WI38 (cell line): ENCODE data around the gene PARN.

Source experiments
- H3K4me3 ChIP-seq: 2 replicates; pipeline ENCODE4 v1.5.1; 2011; ENCODE audit warnings: low read depth, mild to moderate bottlenecking, control low read depth, low read length
- CTCF ChIP-seq: IDR thresholded peaks from 2 replicates; pipeline ENCODE4 v1.5.1; 2012; ENCODE audit warnings: low read depth, mild to moderate bottlenecking, control low read depth, low read length

PARN gene

GRCh38 chr16:14668556-14669223, 38.6 kb upstream of the PARN start:
- no peak for TF ChIP-seq CTCF
- no peak overlapping the region for H3K4me3 ChIP-seq

GRCh38 chr16:14667347-14668266, 37.5 kb upstream of the PARN start:
- no peak overlapping the region for H3K4me3 ChIP-seq
- TF ChIP-seq CTCF: no peak

- no peak overlapping the region for H3K4me3 ChIP-seq
- no peak for TF ChIP-seq CTCF
These were observed 28.0 kb upstream of the PARN start for GRCh38 chr16:14658063-14658462.

- no peak overlapping the region for H3K4me3 ChIP-seq
- no peak for TF ChIP-seq CTCF
These were observed 22.7 kb upstream of the PARN start for GRCh38 chr16:14652726-14653125.

- no peak overlapping the region for H3K4me3 ChIP-seq
- no peak for TF ChIP-seq CTCF
These were observed 20.6 kb upstream of the PARN start for GRCh38 chr16:14650629-14651028.

- no peak overlapping the region for H3K4me3 ChIP-seq
- no peak for TF ChIP-seq CTCF
These were observed 19.8 kb upstream of the PARN start for GRCh38 chr16:14649816-14650215.

- no peak overlapping the region for H3K4me3 ChIP-seq
- no peak for TF ChIP-seq CTCF
These were observed 11.9 kb upstream of the PARN start for GRCh38 chr16:14641926-14642325.
